ENCODE data around the gene TRPM4.

Gene TRPM4

GRCh38 chr19:49231804-49232203 lies 74.2 kb downstream of the TRPM4 start:
- no peak for DNase-seq (ENCODE audit: low read depth)

- DNase-seq (ENCODE audit: low read depth), result no peak
Measured at GRCh38 chr19:49233163-49233562, 75.6 kb downstream of the TRPM4 start.

DNA sequence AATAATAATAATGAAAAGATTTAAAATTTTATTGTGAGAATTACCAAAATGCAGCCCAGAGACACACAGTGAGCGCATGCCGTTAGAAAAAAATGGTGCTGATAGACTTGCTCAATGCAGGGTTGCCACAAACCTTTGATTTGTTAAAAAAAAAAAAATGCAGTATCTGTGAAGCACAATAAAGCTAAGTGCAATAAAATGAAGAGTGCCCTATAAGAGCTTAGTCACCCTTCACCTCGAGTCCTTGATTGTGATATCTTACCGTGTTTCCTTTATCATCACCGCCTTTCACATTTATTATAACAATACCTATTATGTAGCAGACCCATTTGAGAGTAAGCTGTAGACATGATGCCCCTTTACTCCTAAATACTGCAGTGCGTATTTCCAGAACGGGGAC lies 84.2 kb downstream of the TRPM4 start:
- no peak for DNase-seq (ENCODE audit: low read depth)

- DNase-seq (ENCODE audit: low read depth), result no peak
Measured at GRCh38 chr19:49243129-49243528, 85.5 kb downstream of the TRPM4 start.

- DNase-seq (ENCODE audit: low read depth), result no peak
Measured at GRCh38 chr19:49243726-49244125, 86.1 kb downstream of the TRPM4 start.

DNA sequence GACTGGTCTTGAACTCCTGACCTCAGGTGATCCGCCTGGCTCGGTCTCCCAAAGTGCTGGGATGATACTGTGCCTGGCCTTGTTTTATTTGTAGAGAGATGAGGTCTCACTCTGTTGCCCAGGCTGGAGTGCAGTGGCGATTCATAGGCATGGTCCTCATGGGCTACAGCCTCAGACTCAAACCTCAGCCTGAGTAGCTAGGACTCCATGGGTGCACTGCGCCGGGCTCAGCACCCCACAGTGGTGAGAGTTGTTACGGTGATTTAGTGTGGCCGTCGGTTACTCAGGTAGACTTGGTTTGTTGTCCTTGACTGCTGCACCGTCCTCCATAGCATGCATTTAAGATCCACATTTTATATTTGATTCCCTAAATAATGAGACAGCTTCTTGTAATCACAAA lies 86.7 kb downstream of the TRPM4 start:
- no peak for DNase-seq (ENCODE audit: low read depth)

DNA sequence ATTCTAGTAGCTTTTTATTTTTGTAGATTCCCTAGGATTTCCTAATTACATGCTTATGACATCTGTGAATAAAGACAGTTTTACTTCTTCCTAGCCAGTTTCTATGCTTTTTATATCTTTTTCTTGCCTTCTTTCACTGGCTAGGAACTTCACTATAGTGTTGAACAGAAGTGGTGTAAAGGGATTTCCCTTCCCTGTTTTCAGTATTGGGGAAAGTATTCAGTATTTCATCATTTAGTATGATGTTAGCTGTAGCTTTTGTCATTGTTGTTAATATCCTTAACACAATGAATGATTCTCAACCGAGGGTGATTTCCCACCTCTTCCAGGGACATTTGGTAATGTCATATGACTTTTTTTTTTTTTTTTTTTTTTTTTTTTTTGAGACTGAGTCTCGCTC lies 90.1 kb downstream of the TRPM4 start:
- DNase-seq (ENCODE audit: low read depth), result no peak

DNA sequence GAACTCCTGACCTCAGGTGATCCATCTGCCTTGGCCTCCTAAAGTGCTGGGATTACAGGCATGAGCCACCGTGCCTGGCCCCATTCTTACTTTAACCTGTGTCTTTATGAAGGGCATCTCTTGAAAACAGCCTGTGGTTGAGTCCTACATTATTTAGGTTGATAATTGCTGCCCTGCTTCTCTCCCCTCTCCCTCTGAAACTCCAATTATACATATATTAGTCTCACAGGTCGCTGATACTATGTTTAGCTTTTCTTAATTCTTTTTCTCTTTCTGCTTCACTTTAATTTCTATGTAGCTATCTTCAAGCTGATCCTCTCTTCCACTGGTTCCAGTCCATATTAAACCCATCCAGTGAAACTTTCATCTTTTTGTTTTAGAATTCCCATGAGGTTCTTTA lies 92.3 kb downstream of the TRPM4 start:
- DNase-seq (ENCODE audit: low read depth), result no peak

DNA sequence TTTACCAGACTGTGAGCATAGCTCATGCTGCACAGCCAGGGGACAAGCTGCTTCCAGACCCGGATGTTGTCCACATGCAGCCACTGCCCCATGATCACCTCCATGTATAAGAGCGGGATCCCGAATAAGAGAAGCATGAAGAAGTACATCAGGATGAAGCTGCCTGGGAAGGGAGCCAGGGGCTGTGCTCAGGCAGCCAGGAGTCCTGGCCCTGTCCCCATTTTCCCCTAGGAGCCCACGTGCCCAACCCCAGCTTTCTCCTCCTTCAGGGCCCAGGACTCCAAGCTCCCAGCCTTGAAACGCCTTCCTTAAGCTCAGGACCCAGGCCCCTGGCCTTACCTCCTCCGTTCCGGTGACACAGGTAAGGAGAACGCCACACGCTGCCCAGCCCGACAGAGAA lies 98.1 kb downstream of the TRPM4 start:
- no peak for DNase-seq (ENCODE audit: low read depth)

DNA sequence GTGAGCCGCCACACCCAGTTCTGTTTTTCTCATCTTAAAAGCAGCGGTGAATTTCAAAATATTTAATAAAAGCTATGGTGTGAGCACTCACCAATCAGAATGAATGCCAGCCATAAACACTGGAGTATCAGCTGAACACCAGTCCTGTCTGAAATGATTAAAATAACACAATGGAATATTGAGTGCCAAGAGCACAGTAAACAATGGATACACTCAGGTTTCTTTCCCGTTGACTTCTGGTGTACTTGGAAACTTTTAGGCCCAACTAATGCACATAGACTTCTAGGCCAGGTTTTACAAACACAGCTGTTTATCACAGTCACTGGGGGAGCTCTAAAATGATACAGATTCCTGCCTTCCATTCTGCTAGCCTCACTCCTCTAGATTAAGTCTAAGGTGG lies 99.1 kb downstream of the TRPM4 start:
- no peak for DNase-seq (ENCODE audit: low read depth)
